Central memory CD8-positive, alpha-beta T cell (primary cell): ENCODE results near the gene OLIG1.

ENCODE experiments used
- ATAC-seq: fragments of 150-1000 bp; cut with Tn5 transposase; replicated peaks from 2 replicates; pipeline ENCODE4 v1.10.0; 2022; ENCODE audit warnings: mild to moderate bottlenecking, moderate FRiP score, moderate number of reproducible peaks; ENCODE audit not compliant: poor library complexity, severe bottlenecking; ENCODE audit errors: extremely low read depth
- DNase-seq, 2 donors: peaks; one replicate each; pipeline ENCODE4 v3.0.0; 2021; ENCODE audit warnings: low spot score in 2 of 2
- H3K27ac Mint-ChIP-seq: one replicate; pipeline ENCODE4 v1.8.0; 2022; ENCODE audit warnings: low read depth, mild to moderate bottlenecking, moderate library complexity, mixed read lengths
- H3K27me3 Mint-ChIP-seq: one replicate; pipeline ENCODE4 v1.8.0; 2022; ENCODE audit warnings: mixed read lengths
- H3K36me3 Mint-ChIP-seq: one replicate; pipeline ENCODE4 v1.8.0; 2022; ENCODE audit warnings: mild to moderate bottlenecking, moderate library complexity, mixed read lengths; ENCODE audit not compliant: insufficient read depth
- H3K4me1 Mint-ChIP-seq: one replicate; pipeline ENCODE4 v1.8.0; 2022; ENCODE audit warnings: mixed read lengths
- H3K4me3 Mint-ChIP-seq: one replicate; pipeline ENCODE4 v1.8.0; 2022; ENCODE audit warnings: mild to moderate bottlenecking, moderate library complexity, mixed read lengths
- H3K9me3 Mint-ChIP-seq: one replicate; pipeline ENCODE4 v1.8.0; 2022; ENCODE audit warnings: mixed read lengths

Gene OLIG1

DNA sequence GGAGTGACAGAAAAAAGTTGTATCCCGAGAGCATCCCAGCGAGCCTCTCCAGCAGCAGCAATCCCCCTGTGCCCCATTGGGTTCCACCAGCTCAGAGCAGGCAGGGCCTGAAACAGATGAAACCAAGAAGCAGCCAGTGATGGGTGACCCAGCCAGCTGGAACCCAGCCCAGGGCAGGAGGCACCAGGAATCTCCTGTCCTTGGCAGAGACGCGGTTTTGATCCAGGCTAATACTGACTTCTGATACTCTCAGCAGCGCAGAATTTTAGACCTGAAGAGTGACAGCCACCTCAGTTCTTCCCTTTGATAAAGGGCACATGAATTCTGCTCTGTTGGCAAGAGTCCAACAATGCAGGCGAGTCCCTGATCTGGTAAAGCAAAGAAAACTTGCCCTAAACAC is 11.4 kb upstream of the OLIG1 start:
- Mint-ChIP-seq H3K36me3 (no peaks in the 10 kb centered on the region), H3K27me3 (peaks cover 53% of the 10 kb centered on the region), H3K9me3 (no peaks in the 10 kb centered on the region), H3K27ac (no peak overlapping the region), H3K4me3 (no peak overlapping the region), H3K4me1 (peaks cover 29% of the 10 kb centered on the region)
- no peak for ATAC-seq
- no peak for DNase-seq

DNA sequence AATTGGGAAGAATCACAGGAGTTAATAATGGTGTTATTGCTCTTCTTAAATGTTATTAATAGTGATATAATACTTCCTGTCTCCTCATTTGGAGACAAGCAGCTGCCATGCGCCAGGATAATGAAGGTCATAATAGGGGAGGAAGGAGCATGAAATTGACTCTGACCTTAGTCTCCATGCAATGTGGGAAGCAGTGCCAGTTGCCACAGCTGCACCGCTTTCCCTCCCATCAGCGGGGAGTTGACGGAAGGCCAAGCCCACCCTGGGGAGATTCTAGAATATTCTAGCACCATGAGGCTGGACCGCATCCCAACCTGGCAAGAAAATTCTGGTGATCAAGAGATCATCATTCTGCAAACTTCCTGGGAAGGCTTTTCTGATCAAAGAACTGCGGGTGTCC is 11.0 kb upstream of the OLIG1 start:
- DNase-seq = no peak
- Mint-ChIP-seq H3K27ac (no peak overlapping the region), H3K27me3 (peaks cover 53% of the 10 kb centered on the region), H3K4me1 (peaks cover 29% of the 10 kb centered on the region), H3K9me3 (no peaks in the 10 kb centered on the region), H3K4me3 (no peak overlapping the region), H3K36me3 (no peaks in the 10 kb centered on the region)
- no peak for ATAC-seq

GRCh38 chr21:33059380-33059841 is 10.5 kb upstream of the OLIG1 start:
- ATAC-seq = peak; percentile 32
- Mint-ChIP-seq H3K4me3 (no peak overlapping the region), H3K27me3 (peaks cover 53% of the 10 kb centered on the region), H3K9me3 (no peaks in the 10 kb centered on the region), H3K4me1 (peaks cover 29% of the 10 kb centered on the region), H3K27ac (no peak overlapping the region), H3K36me3 (no peaks in the 10 kb centered on the region)
- DNase-seq = no peak

GRCh38 chr21:33061233-33061632 is 8.7 kb upstream of the OLIG1 start:
- Mint-ChIP-seq H3K4me1 (peaks cover 29% of the 10 kb centered on the region), H3K27me3 (peaks cover 53% of the 10 kb centered on the region), H3K4me3 (no peak overlapping the region), H3K36me3 (no peaks in the 10 kb centered on the region), H3K9me3 (no peaks in the 10 kb centered on the region), H3K27ac (no peak overlapping the region)
- ATAC-seq (no peak), DNase-seq (no peak)

DNA sequence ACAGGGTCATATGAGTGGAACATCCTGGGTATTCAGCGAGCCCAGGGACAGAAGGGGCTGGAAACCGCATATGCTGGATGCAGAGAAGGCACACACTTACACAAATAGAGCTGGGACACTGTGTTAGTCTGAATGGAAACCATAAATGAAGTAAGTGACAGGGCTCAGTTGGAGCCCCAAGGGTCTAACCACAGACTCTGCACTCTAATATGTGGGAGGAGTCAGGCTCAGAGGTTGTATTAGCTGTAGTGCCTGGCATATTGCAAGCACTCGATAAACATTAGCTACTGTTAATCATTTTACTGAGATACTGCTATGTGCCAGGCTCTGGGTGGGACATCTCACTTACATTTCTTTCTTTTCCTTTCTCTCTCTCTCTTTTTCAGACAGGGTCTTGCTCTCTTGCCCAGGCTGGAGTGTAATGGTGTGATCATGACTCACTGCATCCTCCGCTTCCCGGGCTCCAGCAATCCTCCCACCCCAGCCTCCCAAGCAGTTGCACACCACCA is 6.5 kb upstream of the OLIG1 start:
- peaks cover 75% of the 10 kb centered on the region for H3K27me3 Mint-ChIP-seq

GRCh38 chr21:33063907-33064622 is 5.9 kb upstream of the OLIG1 start:
- Mint-ChIP-seq H3K36me3 (no peaks in the 10 kb centered on the region), H3K27me3 (peaks cover 82% of the 10 kb centered on the region), H3K4me1 (peaks cover 18% of the 10 kb centered on the region), H3K9me3 (no peaks in the 10 kb centered on the region), H3K27ac (no peak overlapping the region), H3K4me3 (no peak overlapping the region)
- DNase-seq (no peak), ATAC-seq (no peak)

More for the DNA sequence above, 6.5 kb upstream of the OLIG1 start:
- H3K9me3 Mint-ChIP-seq = no peaks in the 10 kb centered on the region
- H3K27ac Mint-ChIP-seq = no peak overlapping the region
- ATAC-seq (no peak), DNase-seq (no peak)
- no peaks in the 10 kb centered on the region for H3K36me3 Mint-ChIP-seq
- H3K4me1 Mint-ChIP-seq = peaks cover 22% of the 10 kb centered on the region
- H3K4me3 Mint-ChIP-seq = no peak overlapping the region

DNA sequence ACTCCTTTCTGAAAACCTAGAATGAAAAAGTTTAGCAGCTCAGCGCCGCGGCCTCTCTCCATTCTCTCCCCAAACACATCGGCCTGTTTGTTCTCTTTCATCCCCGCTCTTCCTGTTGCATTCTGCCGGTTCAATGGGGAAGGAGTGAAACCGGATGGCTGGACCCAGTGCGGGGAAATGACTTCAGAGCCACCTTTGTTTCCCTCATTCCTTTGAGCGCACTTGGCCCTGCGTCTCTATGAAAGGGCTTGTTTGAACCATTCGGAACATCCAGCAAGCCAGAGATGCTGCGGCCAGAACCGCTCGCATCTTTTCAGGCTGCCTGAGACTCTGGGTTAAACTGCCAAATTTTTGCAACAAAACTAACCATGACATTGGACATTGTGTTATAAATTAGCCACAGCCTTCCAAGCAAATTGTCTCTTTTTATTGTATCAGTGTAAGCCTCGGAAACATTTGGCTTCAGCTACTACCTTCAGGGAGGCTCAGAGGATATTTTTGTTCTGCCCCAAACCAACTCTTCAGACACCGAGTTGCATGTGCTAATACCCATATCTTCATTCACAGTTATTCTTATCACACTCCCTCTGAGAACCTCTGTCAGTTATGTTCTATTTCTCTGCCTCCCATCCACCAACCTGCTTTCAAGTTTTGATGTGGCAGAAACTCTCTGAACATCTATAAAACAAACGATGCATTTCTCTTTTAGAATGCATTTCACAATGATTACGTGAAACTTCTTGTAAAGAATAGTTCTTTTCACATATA is 5.1 kb upstream of the OLIG1 start:
- DNase-seq (no peak), ATAC-seq (no peak)
- Mint-ChIP-seq H3K27me3 (peaks cover 89% of the 10 kb centered on the region), H3K4me1 (peaks cover 15% of the 10 kb centered on the region), H3K36me3 (no peaks in the 10 kb centered on the region), H3K9me3 (no peaks in the 10 kb centered on the region), H3K27ac (no peak overlapping the region), H3K4me3 (no peak overlapping the region)

- Mint-ChIP-seq H3K36me3 (peaks cover 2% of the 10 kb centered on the region), H3K27me3 (peaks cover 87% of the 10 kb centered on the region), H3K4me1 (peaks cover 20% of the 10 kb centered on the region), H3K4me3 (no peak overlapping the region), H3K27ac (no peak overlapping the region), H3K9me3 (no peaks in the 10 kb centered on the region)
- no peak for DNase-seq
- ATAC-seq = no peak
Observed at GRCh38 chr21:33067043-33067442, 2.9 kb upstream of the OLIG1 start.

- peaks cover 2% of the 10 kb centered on the region for H3K36me3 Mint-ChIP-seq
- no peak overlapping the region for H3K27ac Mint-ChIP-seq
- peaks cover 22% of the 10 kb centered on the region for H3K4me1 Mint-ChIP-seq
- no peaks in the 10 kb centered on the region for H3K9me3 Mint-ChIP-seq
- ATAC-seq (no peak), DNase-seq (no peak)
- H3K4me3 Mint-ChIP-seq = no peak overlapping the region
- H3K27me3 Mint-ChIP-seq = peaks cover 87% of the 10 kb centered on the region
Observed at GRCh38 chr21:33067457-33067856, 2.5 kb upstream of the OLIG1 start.

- Mint-ChIP-seq H3K27me3 (peaks cover 88% of the 10 kb centered on the region), H3K4me1 (peaks cover 17% of the 10 kb centered on the region), H3K4me3 (peak overlapping the region; percentile 31), H3K9me3 (no peaks in the 10 kb centered on the region), H3K27ac (no peak overlapping the region), H3K36me3 (peaks cover 2% of the 10 kb centered on the region)
- ATAC-seq (no peak), DNase-seq (no peak)
Observed at GRCh38 chr21:33069243-33069642, 698 bp upstream of the OLIG1 start.

DNA sequence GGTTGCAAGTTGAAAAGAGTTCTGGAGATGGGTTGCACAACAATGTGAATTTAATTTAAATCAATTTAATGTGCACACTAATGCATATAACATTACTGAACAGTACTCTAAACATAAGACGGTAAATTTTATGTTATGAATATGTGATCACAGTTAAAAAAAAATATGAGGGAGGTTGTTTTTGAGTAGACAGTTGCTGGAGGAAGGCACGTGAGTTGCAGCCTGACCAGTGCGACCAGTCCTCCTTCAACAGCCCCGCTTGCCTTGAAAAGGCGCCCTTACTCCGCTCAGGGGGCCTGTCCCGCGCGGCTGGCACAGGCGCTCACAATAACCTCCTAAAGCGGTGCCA is 322 bp upstream of the OLIG1 start:
- ATAC-seq = no peak
- DNase-seq = no peak
- Mint-ChIP-seq H3K9me3 (no peaks in the 10 kb centered on the region), H3K4me1 (peaks cover 17% of the 10 kb centered on the region), H3K4me3 (peak overlapping the region; percentile 31), H3K27ac (no peak overlapping the region), H3K36me3 (peaks cover 2% of the 10 kb centered on the region), H3K27me3 (peaks cover 88% of the 10 kb centered on the region)

DNA sequence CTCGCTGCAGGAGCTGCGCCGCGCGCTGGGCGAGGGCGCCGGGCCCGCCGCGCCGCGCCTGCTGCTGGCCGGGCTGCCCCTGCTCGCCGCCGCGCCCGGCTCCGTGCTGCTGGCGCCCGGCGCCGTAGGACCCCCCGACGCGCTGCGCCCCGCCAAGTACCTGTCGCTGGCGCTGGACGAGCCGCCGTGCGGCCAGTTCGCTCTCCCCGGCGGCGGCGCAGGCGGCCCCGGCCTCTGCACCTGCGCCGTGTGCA is 730 bp downstream of the OLIG1 start:
- peaks cover 17% of the 10 kb centered on the region for H3K4me1 Mint-ChIP-seq
- peaks cover 2% of the 10 kb centered on the region for H3K36me3 Mint-ChIP-seq
- H3K9me3 Mint-ChIP-seq = no peaks in the 10 kb centered on the region
- H3K27ac Mint-ChIP-seq = no peak overlapping the region
- ATAC-seq = no peak
- H3K27me3 Mint-ChIP-seq = peaks cover 86% of the 10 kb centered on the region
- DNase-seq = no peak
- no peak overlapping the region for H3K4me3 Mint-ChIP-seq
